ENCODE data around the gene KIZ.
"Not testable (repeated sequence)": the region's sequence is repeated elsewhere in the genome, so short reads cannot be mapped to it uniquely, and the experiment has no call there.

KIZ gene

DNA sequence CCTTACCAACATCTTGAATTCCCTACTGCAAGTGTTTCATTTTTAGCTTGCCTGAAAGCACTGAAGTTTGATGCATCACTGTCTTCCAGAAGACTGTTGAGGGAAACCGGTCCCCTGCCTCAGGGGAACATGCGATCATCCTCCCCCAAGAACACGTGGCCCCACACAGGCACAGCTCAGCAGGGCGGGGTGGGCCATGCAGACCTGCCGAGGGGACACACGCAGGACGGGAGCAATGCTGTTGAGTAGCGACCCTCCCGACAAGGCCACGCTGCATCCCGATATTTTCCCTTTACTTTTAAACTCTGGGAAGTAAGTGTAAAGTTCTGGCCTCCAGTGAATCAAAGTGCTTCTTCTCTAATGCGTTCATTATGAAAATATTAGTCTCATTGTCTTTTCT, 117.9 kb downstream of the KIZ start:
- Mint-ChIP-seq H3K4me3 (no peak overlapping the region), H3K9me3 (no peaks in the 10 kb centered on the region), H3K36me3 (ENCODE audit: low read depth) (no peaks in the 10 kb centered on the region), H3K27me3 (ENCODE audit: low read depth, poor library complexity) (peaks cover 9% of the 10 kb centered on the region), H3K4me1 (no peaks in the 10 kb centered on the region), H3K27ac (no peak overlapping the region)
- no peak for DNase-seq
- TF ChIP-seq CTCF (IDR thresholded peaks at IDR 0.05): no peak

- no peak for DNase-seq
- Mint-ChIP-seq H3K27ac (no peak overlapping the region), H3K9me3 (no peaks in the 10 kb centered on the region), H3K36me3 (ENCODE audit: low read depth) (no peaks in the 10 kb centered on the region), H3K4me1 (no peaks in the 10 kb centered on the region), H3K4me3 (no peak overlapping the region), H3K27me3 (ENCODE audit: low read depth, poor library complexity) (peaks cover 9% of the 10 kb centered on the region)
- TF ChIP-seq CTCF (IDR thresholded peaks at IDR 0.05): no peak
Observed at GRCh38 chr20:21244808-21245207, 118.9 kb downstream of the KIZ start.

DNA sequence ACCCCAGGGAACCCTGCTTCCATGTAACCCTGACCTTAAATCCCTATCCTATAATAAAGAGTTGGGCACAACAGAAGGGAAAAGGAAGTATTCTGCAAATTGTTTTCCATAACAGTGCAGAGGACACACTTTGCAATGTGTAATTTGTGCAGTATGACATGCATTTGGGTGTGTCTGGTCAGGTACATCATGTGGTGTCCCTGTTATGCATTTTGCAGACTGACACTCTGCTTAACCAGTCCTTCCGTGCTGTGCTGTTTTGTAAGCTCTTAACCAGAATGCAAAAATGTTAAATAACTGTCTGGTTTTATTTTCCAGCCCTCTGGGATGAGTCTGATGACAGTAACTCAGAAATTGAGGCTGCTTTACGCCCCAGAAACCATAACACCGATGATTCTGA, 120.3 kb downstream of the KIZ start:
- no peaks in the 10 kb centered on the region for H3K36me3 Mint-ChIP-seq (ENCODE audit: low read depth)
- H3K27me3 Mint-ChIP-seq (ENCODE audit: low read depth, poor library complexity): peaks cover 9% of the 10 kb centered on the region
- H3K27ac Mint-ChIP-seq: no peak overlapping the region
- H3K4me3 Mint-ChIP-seq: no peak overlapping the region
- no peaks in the 10 kb centered on the region for H3K9me3 Mint-ChIP-seq
- H3K4me1 Mint-ChIP-seq: no peaks in the 10 kb centered on the region
- DNase-seq: no peak
- TF ChIP-seq CTCF (IDR thresholded peaks at IDR 0.05): no peak

DNA sequence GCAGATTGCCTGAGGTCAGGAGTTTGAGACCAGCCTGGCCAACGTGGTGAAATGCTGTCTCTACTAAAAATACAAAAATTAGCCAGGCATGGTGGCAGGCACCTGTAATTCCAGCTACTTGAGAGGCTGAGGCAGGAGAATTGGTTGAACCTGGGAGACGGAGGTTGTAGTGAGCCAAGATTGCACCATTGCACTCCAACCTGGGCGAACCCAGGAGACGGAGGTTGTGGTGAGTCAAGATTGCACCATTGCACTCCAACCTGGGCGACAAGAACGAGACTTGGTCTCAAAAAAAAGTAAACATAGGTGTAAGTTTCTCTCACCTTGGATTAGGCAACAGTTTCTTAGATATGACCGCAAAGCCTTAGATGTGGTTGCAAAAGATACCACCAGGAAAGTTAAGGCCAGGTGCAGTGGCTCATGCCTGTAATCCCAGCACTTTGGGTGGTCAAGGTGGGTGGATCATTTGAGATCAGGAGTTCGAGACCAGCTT, 121.8 kb downstream of the KIZ start:
- not testable (repeated sequence) for H3K27me3 Mint-ChIP-seq (ENCODE audit: low read depth, poor library complexity); H3K27ac Mint-ChIP-seq; H3K4me3 Mint-ChIP-seq; H3K9me3 Mint-ChIP-seq; H3K4me1 Mint-ChIP-seq; DNase-seq; H3K36me3 Mint-ChIP-seq (ENCODE audit: low read depth)

DNA sequence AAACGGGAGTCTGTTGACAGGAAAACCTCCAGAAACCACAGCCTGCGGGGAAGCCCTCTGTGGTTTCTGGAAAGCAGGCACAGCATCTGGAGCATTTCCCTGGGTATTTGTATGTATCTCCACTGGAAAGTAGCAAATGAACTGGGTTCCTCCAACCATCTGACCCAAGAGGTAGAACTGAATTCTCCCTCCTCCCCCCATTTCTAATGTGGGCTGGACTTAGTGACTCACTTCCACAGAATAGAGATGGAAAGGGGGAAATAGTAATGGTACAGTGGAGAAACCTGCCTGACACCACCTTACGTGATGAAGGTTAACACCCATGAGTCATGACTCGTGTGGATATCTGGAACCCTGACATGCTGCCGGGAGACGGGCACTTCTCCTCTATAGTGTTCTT, 125.4 kb downstream of the KIZ start:
- H3K4me3 Mint-ChIP-seq: no peak overlapping the region
- no peak for TF ChIP-seq CTCF (IDR thresholded peaks at IDR 0.05)

DNA sequence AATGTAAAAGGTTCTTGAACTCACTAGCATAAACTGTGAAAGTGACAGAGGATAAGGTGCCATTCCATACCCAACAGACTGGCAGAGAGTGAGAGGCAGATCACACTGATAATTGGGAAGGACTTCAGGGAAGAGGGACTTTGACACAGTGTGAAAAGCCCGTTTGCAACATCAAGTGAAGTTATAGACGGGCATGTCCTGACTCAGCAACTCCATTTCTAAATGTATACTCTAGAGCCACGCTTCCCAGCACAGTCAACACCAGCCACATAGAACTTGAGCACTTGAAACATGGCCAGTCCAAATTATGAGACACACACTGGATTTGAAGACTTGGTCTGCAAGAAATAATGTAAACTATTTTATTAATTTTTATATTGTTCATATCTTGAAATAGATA, 131.3 kb downstream of the KIZ start:
- H3K27me3 Mint-ChIP-seq (ENCODE audit: low read depth, poor library complexity): peaks cover 10% of the 10 kb centered on the region
- no peak overlapping the region for H3K4me3 Mint-ChIP-seq
- H3K9me3 Mint-ChIP-seq: no peaks in the 10 kb centered on the region
- H3K36me3 Mint-ChIP-seq (ENCODE audit: low read depth): no peaks in the 10 kb centered on the region
- H3K27ac Mint-ChIP-seq: no peak overlapping the region
- TF ChIP-seq CTCF (IDR thresholded peaks at IDR 0.05): no peak
- DNase-seq: no peak
- H3K4me1 Mint-ChIP-seq: no peaks in the 10 kb centered on the region

More for the DNA sequence above, 125.4 kb downstream of the KIZ start:
- DNase-seq: no peak
- Mint-ChIP-seq H3K9me3 (no peaks in the 10 kb centered on the region), H3K27ac (no peak overlapping the region), H3K27me3 (ENCODE audit: low read depth, poor library complexity) (no peaks in the 10 kb centered on the region), H3K36me3 (ENCODE audit: low read depth) (no peaks in the 10 kb centered on the region), H3K4me1 (no peaks in the 10 kb centered on the region)

All from nephron progenitor cell (in vitro differentiated cells).